ENCODE data around the gene DUSP15.
"Not testable (repeated sequence)": the region's sequence is repeated elsewhere in the genome, so short reads cannot be mapped to it uniquely, and the experiment has no call there.

The DUSP15 gene

DNA sequence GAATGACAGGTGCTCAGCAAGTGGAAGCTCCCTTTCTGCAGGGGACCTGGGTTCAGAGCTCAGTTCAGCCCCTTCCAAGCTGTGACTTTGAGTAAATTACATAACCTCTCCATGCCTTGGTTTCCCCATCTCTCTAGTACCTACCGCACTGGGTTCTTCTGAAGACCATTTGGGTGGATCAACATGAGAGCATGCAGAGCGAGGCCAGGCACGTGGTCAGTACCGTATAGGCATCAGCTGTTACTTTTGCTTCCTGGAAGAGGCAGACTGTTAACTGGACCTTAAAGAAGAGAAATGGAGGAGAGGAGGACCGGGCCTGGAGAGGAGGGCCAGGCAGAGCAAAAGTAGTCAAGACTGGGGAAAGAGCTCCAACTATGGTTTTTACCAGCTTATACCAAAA is 52.9 kb downstream of the DUSP15 start:
- no peak for DNase-seq (ENCODE audit: low read depth)
- no peak for TF ChIP-seq CTCF (IDR thresholded peaks at IDR 0.05; ENCODE audit: insufficient read depth, low read depth, low read length, missing control alignments)
- no peak overlapping the region for H3K4me3 ChIP-seq (ENCODE audit: low read depth, low read length)

DNA sequence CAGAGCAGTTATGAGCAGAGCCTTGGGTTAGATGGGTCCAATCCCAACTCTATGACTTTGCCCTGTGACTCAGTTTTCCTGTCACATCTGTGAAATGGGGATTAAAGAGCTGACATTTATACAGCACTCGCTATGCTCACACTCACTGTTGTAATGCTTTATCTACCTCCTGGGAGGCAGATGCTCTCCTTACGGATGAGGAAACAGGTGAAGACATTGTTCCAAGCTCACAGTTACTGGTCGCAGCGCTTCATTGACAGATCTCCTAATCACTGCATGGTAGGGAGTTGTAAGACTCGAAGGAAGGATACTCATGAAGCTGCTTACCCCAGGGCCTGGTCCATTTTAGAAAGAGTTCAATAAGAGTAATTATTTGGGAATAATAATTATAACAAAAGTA is 54.1 kb downstream of the DUSP15 start:
- no peak for TF ChIP-seq CTCF (IDR thresholded peaks at IDR 0.05; ENCODE audit: insufficient read depth, low read depth, low read length, missing control alignments)
- DNase-seq (ENCODE audit: low read depth): no peak
- H3K4me3 ChIP-seq (ENCODE audit: low read depth, low read length): no peak overlapping the region

- no peak for TF ChIP-seq CTCF (IDR thresholded peaks at IDR 0.05; ENCODE audit: insufficient read depth, low read depth, low read length, missing control alignments)
- DNase-seq (ENCODE audit: low read depth): no peak
- H3K4me3 ChIP-seq (ENCODE audit: low read depth, low read length): no peak overlapping the region
These were observed 54.7 kb downstream of the DUSP15 start for GRCh38 chr20:31815408-31816188.

- not testable (repeated sequence) for H3K4me3 ChIP-seq (ENCODE audit: low read depth, low read length); DNase-seq (ENCODE audit: low read depth)
These were observed 56.2 kb downstream of the DUSP15 start for GRCh38 chr20:31814142-31814541.

GRCh38 chr20:31813611-31814010 is 56.7 kb downstream of the DUSP15 start:
- no peak for DNase-seq (ENCODE audit: low read depth)

DNA sequence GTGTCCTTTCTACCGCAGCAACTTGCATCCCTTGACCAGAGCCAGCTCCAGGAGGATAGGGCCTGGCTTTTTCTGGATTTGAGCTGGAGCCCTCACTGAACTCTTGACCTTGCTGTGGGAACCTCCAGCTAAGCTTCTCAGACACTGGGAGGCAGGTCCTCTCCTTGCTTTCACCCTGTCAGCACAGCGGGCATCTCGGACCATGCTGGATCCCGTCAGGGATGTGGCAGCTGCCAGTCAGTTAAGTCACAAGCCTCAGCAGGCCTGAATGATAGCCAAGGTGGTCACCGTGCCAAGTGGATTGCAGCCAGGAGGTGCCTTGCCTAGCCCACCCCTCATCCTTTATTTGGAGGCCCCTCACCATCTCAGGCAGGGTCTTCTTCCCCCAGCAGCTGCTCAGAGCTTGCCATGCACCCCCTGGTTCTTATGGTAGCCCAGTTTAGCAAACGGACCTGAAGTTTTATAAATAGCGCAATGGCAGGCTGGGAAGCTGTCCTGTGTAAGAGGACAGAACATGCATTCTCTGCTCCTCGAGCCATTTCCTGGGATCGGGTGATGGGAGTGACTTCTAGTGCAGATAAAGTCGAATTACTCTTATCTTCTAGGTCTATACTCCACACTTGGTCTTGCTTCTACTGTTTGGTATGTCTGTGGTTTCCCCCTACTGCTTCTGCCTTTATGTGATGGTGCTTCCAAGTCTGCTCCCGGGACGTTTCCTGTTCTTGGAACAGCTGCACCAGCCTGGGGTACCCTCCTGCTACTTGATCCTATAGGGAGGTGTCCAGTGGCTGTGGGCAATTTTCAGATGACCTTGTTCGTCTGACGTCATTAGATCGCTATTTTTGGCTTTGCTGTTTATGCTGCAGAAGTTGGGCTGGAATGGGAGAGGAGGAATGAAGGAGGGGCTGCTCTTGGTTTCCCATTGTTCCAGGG is 58.3 kb downstream of the DUSP15 start:
- no peak overlapping the region for H3K4me3 ChIP-seq (ENCODE audit: low read depth, low read length)
- no peak for TF ChIP-seq CTCF (IDR thresholded peaks at IDR 0.05; ENCODE audit: insufficient read depth, low read depth, low read length, missing control alignments)
- DNase-seq (ENCODE audit: low read depth): no peak

More at GRCh38 chr20:31813611-31814010, 56.7 kb downstream of the DUSP15 start:
- no peak for TF ChIP-seq CTCF (IDR thresholded peaks at IDR 0.05; ENCODE audit: insufficient read depth, low read depth, low read length, missing control alignments)
- no peak overlapping the region for H3K4me3 ChIP-seq (ENCODE audit: low read depth, low read length)

GRCh38 chr20:31811198-31811597 is 59.1 kb downstream of the DUSP15 start:
- DNase-seq (ENCODE audit: low read depth): no peak
- H3K4me3 ChIP-seq (ENCODE audit: low read depth, low read length): no peak overlapping the region
- no peak for TF ChIP-seq CTCF (IDR thresholded peaks at IDR 0.05; ENCODE audit: insufficient read depth, low read depth, low read length, missing control alignments)

Data from GM12865 (cell line).